Stimulated activated CD4-positive, alpha-beta T cell treated with anti-CD3 and anti-CD28 coated beads, Interleukin-4, amount 100 ng/mL, for 48 hours (primary cell): ENCODE measurements around the gene IFT74.

Source experiments
- DNase-seq, 2 donors: peaks; one replicate each; pipeline ENCODE4 v3.0.0-alpha.2; 2020; ENCODE audit warnings: low read depth in 2 of 2

Gene IFT74

DNA sequence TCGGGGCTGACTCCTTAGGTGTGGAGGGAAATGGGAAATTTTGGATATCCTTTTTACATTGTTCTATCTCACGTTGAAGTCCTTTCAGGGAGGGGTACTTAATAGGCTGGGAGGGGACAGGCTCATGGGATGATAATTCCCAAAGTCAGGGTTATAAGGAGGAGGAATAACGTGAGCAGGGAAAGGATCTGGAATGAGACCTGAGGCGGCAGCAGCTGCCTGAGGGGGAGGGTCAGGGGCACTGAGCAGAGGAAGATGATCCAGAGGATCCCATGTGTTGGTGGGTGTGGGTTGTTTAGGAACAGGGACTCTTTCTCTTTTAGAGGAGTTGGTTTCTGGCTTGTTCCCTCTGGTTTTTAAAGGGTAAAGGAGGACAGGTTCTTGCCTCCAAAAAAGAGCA lies 18.7 kb downstream of the IFT74 start:
- no peak for DNase-seq

DNA sequence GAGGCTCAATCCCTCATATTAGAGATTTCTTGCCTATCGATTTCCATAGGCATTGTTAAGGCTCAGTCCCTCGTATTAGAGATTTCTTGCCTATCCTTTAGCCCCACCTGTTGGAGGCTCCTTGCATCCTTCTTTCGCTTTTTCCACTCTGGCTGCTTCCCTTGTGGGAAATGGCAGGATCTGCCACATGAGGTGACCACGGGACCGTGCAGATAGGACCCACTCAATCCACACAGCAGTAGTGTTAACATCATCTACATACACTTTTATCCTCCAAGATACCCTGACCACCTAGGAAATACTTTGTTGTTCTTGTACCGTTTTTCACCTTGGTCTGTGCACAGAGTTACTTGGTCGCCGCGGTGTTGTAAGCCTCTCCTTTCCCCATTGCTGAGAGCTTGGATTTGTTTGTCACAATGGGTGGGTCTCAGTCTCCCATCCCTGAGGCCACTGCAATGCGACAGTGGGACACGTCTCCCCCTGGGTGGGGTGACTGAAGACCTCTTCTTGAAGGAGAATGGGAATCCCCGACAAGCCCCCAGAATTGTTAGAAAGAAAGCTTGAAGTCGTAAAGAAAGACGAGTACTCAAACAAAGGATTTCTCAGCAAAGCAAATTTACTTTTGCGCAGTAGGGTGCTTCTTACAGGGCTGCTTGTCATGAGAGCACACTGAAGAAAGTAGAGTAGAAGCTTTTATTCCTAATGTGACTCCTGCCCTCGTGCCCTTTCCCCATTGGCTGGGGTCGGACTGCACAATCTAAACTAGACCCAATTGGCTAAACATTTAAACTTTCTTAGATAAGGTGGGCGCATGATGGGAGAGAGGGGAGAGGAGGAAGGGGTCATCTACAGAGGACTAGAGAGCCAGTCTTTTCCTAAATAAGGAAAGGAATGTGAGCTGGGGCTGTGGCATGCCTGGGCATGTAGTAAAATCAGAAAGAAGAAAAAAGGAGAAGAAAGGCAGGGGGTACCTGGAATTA lies 19.8 kb downstream of the IFT74 start:
- no peak for DNase-seq

DNA sequence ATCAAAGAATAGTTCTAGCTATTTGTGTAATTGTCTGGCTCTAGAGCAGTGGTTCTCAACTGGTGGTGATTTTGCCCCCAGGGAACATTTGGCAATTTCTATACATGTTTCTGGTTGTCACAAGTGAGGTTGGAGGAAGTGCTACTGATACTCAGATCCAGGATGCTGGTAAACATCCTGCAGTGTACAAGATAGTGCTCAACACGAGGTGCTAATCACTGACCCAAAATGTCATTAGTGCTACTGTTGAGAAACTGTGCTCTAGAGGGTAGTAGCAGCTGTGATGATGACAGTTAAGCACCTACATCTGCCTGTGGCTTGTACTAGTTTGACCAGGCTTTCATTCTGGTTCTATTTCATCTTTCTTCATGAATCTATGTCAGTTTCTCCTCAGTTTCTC lies 27.1 kb downstream of the IFT74 start:
- DNase-seq = no peak

DNA sequence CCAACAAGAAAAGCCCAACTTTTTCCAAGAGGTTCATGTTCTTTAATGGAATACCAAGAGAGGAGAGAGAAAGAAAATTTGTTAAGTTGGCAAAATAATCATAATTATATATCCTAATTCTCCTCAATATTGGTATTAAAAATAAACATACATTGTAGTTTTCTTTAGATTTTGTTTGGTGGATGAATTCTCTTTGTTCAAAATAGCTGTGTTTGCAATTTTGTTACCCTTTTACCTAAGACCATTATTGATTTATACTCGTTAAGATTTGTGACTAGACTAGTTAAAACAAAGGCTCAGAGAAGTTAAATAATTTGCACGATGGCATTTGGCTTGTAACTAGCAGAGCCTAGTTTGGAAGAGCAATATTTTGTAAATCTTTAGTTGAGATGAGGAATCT lies 39.6 kb downstream of the IFT74 start:
- DNase-seq = no peak

DNA sequence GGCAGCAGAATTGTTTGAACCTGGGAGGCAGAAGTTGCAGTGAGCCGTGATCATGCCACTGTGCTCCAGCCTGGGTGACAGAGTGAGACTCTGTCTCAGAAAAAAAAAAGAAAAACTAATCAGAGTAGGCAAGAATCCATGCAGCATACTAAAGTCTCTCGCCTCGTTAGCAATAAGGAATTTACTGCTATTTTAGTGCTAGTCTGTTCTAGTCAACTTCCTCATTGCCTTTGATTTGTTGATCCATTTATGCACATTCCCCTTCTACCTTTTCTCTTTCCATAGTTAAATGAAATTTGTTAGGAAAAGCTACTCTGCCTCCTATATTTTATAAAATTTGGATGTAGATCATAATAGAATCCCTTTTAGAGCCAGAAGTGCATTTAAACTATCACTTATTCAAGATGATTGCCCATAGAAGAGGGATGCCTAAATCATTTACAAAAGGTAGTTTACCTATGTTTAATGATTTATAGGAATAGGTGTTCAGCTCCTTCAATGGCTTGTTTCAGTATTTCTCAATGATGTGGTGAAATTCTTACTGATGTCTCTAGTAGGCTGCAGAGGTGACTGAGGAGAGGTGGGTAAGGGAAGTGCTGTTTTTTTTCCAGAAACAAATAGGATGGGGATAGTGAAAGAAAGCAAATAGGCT lies 47.3 kb downstream of the IFT74 start:
- no peak for DNase-seq

DNA sequence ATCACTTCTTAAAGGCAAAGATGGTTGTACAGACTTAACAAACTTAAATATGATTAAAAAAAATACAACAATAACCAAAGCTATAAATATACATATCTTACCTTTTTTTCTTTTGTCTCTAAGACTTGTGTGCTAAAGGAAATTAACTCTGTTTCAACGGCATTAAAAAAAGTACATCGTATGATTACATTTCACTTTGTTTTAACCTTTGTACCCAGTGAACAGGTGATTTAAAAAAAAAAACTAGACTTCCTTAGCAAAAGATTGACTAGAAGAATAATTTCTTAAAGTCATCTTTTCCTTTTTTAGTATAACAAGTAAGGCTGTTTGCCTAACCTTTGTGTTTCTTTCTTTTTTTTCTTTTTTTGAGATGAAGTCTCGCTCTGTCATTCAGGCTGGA lies 49.3 kb downstream of the IFT74 start, which contains the start of gene LRRC19:
Gene LRRC19, minus strand, starts transcription at position 182 of the 400 bp plus-strand sequence. CDS start 5,978 bp downstream, outside the sequence.
- DNase-seq = no peak

DNA sequence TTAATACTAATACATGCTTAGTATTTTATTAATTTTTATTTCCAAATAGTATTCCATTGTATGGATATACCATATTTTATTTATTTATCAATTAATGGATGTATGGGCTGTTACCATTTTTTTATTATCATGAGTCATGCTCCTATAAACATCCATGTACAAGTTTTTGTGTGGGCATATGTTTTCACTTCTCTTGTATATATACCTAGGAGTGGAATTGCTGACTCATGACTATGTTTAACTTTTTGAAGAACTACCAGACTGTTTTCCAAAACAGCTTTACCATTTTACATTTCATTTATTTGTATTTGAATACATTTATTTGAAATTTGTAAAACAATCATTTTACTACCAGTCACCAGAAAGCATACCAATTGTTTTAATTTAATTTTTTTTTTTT lies 63.4 kb downstream of the IFT74 start:
- DNase-seq = no peak

DNA sequence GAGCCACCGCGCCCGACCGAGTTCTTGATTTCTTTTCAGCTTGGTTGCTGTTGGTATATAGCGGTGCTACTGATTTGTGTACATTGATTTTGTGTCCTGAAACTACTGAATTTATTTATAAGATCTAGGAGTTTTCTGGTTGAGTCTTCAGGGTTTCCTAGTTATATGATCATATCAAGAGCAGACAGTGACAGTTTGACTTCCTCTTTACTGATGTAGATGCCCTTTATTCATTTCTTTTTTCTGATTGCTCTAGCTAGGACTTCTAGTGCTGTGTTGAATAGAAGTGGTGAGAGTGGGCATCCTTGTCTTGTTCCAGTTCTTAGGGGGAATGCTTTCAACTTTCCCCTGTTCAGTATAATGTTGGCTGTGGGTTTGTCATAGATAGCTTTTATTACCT lies 66.7 kb downstream of the IFT74 start:
- no peak for DNase-seq

DNA sequence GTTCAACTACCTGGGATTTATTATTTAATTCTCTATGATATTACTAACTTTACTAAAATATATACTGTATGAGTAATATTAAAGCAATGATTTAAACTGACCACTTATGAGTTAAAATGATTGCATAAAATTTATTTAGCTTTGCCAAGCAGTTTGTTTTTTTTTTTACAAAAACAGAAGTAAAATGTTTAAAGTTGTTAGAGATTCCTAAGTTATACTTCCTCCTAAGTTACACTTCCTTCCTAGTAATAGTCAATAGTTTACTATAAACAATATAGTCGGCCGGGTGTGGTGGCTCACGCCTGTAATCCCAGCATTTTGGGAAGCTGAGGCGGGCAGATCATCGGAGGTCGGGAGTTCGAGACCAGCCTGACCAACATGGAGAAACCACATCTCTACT lies 73.0 kb downstream of the IFT74 start:
- DNase-seq = no peak

DNA sequence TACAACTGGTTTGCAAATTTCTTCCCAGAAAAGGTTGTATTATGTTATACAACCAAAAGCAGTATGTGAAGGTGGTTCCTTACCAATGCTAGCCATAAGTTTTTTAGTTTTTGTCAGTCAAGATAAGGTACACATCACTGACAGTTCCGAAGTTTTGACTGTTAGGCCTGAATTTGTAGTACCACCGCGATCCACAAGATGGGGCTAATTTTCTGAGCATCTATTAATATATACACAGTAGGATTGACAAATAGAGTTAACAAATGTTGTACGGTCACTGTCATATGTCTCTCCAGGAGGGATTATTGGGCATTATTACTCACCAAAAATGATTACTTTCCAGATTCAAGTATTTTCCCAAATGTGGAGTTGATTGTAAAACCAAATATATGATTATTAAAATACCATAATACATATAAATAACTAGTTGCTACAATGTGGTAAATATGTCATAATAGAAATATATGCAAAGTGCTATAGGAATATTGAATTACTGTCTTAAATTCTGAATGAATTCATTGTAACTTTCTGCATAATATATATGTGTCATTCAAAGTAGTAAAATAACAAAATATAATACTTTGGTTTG lies 77.7 kb downstream of the IFT74 start:
- peak; percentile 29 to 56 for DNase-seq

DNA sequence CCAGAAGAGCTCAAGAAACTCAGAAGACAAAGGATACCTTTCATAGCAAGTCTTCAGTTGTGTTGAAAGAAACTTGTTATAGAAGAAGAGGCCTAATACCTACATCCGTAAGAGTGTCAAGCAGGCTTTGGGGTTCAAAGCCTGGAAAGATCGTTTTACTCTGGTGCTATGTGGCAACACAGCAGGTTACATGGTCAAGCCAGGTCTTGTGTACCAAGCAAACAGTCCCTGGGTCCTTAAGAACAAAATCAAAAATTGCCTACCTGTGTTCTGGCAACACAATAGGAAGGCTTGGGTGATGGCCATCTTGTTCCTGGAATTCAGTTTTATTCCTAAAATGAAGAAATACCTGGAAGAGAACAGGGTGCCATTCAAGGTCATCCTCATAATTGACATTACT lies 81.3 kb downstream of the IFT74 start:
- DNase-seq = no peak

DNA sequence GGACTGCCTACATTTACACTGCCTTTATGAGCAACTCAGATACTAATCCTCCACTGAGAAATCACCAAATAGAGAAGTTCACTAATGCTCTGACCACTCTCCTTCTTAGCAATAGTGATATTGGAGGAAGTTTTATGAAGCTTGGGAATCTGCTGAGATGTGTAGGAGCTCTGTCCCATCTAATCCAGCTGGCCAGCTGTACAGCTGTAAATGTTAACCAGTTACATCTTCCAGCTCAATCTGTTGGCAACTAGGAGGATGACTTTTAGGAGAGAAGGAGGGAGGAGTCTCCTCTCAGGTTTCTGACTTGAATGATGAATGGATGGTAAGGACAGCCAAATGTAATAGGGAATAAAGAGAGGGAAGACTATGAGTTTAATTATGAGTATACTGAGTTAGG lies 85.5 kb downstream of the IFT74 start:
- DNase-seq = no peak

DNA sequence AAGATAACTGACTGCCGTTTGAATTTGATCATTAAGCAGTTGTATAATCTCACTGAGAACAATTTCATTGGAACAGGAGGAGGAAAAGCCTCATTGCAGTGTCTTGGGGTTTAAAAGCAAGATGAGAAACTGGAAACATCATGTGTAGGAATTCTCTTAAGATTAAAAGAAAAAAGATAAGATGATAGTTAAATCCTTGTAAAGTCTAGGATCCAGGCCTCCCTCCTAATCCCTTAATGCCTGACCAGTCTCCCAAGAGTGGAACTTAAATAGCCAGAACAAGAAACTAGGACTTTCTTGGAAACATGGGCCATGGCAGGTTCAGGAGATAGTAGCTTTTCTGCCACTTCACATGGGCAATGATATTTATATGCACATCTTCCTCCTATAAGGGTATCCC lies 86.3 kb downstream of the IFT74 start:
- no peak for DNase-seq

DNA sequence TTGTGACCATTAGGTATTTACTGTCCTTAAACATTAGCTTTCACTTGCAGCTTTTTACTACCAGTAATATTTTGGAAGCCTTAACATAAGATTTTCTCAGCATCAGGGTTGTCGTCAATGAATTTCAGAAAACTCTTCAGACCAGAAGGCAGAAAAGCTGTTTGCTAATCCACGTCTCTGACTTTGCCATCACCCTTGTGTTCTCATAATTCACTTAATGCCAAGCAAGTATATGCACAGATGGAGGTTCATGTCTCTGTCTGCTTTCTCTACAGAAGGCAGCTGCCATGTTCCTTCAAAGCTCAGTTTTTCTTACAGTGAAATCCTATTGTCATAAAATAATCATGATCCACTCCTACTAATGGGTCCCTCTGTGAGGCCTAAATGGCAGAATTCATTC lies 87.0 kb downstream of the IFT74 start:
- no peak for DNase-seq

DNA sequence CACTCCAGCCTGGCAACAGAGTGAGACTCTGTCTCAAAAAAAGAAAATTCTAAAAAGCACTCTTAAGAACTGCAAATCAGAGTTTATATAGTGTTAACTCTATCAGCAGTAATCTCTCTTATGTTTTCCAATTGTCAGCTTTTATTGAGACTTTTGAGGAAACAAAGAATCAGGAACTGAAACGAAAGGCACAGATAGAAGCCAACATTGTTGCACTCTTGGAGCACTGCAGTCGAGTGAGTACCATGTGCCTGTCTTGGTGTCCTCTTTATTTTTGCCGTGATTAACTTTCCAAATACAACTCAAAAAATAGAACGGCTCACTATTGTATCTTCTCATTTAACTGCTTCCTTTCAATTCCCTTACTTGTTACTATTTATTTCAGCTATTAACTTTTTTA lies 90.9 kb downstream of the IFT74 start:
- no peak for DNase-seq

DNA sequence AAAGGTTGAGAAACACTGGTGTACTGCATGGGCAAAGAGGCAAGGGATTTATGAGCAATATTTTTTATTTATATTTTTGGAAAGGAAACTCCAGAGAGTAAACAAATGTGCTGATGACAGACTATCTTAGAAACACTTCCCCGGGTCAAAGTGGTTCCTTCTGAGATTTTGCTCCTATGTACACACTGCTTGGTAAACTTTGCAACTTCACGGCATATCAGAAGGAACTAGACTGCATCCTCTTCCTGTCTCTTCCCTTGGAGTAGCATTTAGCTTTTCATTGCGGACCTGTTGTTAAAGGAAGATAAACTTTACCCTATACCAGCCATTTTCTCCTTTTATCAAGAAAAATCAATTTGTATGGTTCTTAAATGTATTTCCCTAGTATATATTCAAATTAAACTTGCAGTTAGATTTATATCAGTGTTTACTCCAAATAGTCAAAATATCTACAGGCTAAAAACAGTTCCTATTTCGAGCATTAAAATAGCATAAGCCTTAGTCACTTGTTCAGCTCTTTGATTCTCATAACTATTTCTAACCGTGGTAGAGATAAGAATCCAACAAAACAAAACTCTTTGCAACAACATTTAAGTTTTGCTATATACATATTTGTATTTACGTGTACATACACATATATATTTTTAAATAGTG lies 97.3 kb downstream of the IFT74 start:
- DNase-seq = no peak

DNA sequence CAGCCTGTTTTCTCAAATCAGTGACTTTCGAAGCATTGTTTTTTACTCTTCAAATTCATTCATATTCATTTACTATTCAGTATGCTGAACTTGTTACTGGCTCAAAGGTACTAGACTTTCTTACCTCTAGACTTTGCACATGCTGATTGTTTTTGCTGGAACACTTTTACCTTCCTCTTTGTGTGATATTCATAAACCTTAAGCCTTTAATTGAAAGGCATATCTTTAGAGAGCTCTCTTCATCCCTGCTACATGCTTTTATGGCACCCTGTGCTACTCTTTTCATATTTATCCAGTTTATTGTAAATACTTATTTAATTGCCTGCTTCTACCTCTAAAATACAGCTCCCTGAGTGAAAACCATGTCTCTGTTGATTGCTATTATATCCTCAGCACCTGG lies 97.9 kb downstream of the IFT74 start:
- DNase-seq = no peak

DNA sequence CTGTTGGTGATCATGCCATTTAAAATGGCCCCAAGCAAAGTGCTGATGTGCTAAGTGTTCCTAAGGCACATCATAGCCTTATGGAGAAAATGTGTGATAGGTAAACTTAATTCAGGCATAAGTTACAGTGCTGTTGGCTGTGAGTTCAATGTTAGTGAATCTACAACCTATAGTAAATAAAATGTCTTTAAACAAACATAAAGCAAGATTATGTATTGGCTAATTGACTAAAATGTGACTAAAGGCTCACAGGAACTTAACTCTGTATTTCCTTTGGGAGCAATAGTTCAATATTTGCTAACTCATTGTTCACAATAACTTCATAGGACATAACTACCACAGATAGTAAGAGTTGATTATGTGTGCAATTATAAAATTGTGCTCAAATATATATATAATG lies 98.6 kb downstream of the IFT74 start:
- DNase-seq = no peak

DNA sequence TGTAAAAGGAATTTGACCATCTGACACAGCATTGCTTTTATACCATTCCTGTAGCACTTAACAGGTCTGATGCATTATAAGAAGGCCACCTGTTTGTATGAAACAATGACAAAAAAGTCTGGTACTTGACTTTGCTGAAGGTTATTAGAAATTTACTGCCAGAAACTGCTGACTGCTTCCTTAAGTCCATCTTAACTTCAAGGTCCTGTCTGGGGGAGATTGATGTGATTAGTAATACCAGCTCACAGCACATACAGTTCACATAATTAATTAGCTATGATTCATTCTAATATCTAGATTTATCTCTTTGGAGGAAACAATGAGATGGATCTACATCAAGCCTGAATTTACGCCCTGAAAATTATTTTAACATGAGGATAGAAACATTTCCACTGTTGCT lies 103.2 kb downstream of the IFT74 start:
- no peak for DNase-seq

DNA sequence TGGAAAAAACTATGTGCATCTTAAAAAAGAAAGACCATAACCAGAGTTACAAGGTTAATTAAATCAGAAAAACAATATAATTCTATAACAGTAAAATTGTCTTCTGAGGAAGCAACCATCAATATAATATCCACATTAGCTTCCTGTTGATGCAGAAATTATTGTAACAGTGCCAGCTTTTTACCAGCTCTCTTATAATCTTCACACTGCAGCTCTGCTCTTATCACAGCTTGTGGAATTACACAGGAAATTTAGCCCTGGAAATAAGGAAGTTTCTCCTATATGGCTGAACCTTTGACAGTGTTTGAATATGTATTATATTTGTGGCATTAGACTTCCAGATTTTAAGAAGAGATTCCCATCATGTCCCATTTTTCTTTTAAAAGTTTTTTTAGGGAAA lies 103.7 kb downstream of the IFT74 start:
- no peak for DNase-seq

DNA sequence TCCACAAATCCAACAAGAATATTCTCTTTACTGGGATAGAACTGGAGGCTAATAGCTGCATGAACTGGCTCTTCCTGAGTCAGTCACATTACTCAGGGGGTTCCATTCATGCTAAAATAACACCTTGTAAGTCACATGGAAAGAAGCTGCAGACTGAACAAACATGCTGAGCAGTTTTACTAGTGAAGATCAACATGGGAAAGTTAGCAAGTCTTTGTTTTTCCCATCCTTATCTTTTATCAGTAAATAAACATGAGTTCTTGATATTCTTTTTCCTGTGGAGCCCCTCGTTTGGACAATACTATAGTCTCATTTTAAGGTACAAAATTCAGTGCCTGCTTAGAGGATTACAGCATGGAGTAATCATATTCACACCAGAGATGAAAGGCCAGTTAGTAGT lies 109.1 kb downstream of the IFT74 start:
- DNase-seq = no peak
